HG03045 (cell line): ENCODE results near the gene DFFB.

Source experiments
- ATAC-seq: cut with Tn5 transposase; IDR thresholded peaks from one replicate; pipeline ENCODE4 v1.9.1; 2021; ENCODE audit warnings: mild to moderate bottlenecking, moderate library complexity; ENCODE audit not compliant: unreplicated experiment

Gene DFFB

DNA sequence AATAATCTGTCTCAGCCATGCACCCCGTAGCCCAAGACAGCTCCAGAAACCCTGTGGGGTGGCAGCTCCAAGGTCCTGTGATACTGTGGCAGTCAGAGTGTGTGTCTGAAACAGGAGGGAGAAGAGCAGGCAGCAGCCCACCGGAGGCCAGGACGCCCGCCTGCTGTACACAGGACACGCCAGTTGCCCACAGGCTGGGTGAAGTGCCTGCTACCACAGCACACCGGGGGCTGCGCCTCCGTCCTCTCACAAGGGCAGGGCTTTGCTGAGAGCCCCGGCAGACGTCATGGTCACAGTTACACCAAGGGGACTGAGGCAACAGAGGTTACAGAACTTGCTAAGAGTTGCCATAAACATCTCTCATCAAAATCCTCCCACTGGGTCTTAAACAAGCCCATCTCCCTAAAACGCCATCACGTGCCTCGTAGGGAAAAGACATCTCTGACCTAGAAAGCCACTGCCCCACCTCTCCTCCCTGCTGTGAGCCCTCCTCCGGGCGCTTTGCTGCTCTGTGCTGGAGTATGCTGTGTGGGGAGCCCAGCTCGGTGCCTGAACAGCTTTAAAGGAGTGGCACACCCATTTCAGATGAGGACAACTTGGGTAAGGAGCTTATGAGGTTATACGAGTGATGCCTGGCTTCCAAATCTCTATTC lies 37.5 kb downstream of the DFFB start:
- no peak for ATAC-seq

DNA sequence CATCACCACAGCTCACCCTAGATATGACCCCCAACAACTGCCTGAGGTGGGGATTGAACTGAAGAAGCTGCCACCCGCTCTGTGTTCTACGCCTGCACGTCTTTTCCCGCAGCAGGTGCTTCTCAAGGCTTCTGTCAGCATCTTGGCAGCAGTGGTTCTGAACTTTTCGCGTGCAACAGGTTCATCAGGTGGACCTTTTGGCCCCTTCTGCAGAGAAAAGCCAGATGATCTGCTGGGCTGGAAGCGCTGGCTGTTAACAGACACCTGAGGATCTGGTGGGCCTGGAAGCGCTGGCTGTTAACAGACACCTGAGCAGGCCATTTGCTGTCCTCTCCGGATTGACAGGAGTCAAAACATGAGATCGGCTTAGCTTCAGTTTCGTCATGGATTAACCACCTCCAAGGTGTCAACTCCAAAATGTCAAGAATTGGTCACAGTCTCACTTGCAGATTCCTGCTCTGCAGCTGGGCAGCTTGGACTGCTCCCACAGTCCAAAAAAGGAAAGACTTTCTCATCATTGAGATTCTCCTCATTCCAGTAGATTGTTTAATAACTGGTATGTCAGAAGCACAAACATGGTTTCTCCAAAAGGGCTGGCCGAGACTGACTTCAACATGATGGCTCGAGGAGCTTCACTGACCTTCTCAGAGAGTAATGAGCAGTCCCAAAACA lies 38.1 kb downstream of the DFFB start:
- no peak for ATAC-seq

DNA sequence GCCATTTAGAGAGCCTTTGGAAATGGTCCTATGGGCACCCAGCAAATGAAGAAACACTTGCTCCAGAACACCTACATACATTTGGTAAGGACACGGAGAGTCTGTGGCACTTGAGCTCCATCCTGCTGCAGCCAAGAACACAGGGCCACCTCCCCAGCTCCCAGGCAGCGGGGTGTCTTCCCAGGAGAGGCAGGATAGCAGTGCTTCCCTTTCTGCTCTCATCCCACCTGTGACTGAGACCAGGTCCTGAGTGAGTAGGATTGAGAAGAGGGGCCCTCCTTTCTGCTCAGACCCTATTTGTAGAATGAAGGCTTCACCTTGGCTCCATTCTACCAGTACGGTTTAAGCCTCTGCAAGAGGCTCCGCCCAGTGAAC lies 38.7 kb downstream of the DFFB start:
- ATAC-seq: no peak

DNA sequence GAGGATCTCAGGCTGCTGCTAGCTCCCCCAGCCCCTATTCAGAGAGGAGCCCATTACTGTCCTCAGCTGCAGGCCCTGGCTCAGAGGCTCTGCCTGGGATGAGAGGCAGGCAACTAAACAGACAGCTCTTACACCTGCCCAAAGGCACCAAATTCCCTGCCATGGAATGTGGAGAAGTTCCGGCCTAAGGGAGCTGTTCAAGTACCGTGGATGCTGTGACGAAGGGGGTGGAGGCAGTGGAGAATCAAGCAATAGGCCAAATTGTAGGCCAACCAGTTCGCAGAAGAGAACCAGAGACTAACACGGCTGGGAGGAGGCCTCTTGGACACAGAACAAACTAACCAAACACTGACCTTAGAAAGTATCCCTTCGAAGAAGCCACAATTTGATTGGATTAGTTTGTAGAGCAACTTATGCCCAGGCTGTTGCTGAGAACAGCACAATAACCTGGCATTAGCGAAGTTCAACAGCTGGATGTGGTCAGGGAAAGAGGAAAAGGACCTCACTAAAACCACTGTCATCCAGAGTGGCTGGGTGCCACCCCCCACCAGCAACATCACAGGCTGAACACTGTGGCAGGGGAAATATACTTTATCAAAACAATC lies 39.2 kb downstream of the DFFB start:
- no peak for ATAC-seq

DNA sequence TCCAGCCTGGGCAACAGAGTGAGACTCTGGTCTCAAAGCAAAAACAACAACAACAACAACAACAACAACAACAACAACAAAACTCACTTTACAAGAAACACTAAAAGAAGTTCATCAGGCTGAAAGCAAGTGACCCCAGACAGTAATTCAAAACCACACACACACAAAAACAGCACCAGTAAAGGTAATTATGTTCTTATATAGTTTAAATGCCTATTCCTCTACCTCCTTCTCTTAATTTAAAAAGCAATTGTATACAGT lies 41.1 kb downstream of the DFFB start:
- ATAC-seq: no peak

DNA sequence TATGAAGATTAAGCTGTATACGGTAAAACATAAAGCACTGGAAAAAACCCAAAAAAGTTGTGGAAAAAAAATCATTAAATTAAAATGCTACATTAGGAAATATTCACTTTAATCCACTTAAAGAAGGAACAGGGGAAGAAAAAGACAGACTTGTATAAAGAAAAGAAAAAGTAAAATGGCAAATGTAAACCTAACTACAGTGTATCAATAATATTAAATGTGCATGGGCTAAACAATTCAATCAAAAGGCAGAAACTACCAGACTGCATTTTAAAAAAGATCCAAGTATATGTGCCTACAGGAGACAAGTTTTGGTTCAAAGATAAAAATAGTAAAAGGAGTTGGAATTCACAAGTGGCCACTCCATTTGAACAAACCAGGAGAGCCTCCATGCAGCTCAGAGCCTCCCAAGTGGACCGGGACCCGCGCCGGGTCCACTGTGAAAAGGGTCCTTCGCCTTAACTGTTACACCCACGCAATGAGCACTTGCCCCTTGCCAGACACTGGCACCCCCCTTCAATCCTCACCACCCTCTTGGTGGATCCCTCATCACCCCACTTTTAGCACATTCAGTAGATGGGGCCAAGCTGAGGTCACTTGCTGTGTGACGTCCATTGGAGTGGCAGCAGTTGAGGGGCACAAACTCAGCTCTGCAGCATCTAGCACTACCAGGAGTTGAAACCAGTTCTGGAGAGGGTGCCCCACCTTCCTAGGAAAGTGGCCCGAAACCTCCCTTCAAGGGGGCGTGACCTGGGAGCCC lies 41.9 kb downstream of the DFFB start:
- ATAC-seq: no peak

DNA sequence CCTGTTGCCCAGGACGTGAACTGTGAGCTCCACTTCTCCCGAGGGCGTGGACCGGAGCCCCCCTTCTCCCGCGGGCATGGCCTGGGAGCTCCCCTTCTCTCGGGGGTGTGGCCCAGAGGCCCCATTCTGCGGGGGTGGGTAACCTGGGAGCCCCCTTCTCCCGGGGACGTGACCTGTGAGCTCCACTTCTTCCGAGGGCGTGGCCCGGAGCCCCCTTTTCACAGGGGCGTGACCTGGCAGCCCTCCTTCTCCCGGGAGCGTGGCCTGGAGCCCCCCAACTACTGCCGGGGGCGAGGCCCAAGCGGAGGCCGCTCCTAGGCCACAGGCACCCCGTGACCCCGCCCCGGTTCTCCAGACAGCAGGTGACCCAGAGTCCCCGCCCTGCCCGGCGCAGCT lies 42.5 kb downstream of the DFFB start:
- peak; percentile 1 for ATAC-seq

DNA sequence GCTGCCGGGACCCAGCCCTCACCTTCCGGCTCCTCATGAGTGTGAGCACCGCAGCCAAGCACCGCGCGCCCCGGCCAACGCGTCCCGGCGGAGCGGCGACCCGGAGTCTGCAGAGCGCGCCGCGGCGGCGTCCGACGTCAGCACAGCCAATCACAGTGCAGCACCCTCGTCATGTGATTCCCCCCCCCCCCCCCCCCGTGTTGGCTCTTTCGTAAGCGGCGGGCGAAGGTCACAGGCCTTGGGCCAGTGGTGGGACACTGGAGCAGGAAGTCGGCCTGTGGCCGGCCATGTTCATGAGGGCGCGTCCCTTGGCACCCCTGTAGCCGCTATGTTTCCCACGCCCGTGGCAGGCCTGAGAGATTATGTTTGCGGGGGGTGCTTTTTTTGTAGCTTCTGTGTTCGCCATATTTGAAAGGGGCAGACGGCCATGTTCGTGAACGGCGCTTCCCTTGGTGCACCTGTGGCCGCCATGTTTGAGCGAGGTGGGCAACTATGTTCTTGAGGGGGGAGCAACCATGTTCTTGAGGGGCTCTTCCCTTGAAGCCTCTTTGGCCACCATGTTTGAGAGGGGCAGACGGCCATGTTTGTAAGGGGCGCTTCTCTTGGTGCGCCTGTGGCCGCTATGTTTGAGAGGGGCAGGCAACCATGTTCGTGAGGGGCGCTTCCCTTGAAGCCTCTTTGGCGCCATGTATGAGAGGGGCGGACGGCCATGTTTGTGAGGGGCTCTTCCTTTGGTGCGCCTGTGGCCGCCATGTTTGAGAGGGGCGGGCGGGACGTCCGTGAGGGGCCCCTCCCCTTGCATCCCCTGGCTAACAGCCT lies 43.1 kb downstream of the DFFB start, which contains the start of gene C1orf174:
C1orf174 (minus strand) TSS at position 123 of the 819 bp plus-strand sequence; CDS start at position 37, 86 bp downstream.
- ATAC-seq: peak; percentile 72

DNA sequence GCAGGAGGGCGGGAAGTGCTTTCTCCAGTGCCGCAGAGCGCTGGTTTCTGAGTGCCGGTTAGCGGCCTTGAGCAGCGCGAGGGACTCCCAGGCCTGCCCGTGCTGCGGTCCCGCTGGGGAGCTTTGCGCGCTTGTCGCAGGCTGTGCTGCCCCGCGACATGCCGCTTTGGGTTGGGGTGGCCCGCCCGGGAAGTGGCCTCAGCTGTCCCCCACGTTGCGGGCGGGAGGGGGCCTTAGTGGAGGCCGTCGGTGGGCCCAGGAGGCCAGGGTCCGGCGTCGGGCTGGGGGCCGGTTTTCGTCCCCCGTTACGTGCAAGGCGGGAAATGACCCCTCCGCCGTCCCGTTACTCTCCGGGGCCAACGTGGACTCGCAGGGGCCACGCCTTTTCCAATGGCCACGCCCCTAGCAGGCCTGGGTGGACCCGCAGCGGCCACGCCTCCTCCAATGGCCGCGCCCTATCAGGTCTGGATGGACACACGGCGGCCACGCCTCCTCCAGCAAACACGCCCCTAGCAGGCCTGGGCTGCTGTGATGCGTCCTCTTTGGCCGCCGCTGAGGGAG lies 43.8 kb downstream of the DFFB start:
- ATAC-seq: peak; percentile 62

DNA sequence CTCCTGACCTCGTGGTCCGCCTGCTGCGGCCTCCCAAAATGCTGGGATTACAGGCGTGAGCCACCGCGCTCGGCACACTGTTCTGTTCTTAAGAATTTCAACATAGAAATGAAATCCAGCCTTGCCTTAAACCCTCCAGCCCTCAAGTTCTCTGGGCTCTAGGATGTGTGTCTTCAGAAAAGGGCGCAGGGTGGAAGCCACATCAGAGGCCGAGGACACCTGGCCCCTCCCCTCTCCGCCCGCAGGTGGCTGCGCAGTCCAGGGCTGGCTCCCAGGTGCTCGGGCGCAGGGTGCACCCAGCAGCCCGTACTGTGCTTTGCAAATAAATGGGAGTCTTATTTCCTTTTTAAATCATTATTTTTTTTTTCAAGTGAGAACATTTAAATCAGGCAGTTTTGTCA lies 44.8 kb downstream of the DFFB start:
- no peak for ATAC-seq

DNA sequence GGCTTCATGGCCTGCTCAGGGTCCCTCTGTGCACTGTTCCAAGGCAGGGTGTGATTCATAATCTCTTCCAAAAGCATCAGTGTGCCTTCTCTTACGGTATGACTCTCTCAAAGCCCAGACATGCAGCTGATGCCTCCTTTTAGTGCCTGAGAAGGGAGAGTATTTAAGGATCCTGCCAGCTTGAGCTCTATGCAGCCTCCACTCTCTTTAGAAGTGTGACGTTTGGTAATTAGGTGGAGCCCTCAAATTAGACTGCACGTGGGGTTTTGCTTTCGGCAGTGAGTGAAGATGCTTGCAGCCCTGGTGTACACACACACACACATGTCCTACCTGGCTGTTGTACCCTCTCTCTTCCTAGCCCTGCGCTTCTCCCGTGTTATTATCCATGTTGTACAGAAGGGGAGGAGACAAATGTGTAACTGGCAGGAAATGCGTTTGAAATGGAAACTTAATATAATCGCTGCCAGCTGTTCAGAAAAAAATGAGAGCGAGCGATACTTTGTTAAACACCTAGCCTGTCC lies 45.4 kb downstream of the DFFB start:
- no peak for ATAC-seq

DNA sequence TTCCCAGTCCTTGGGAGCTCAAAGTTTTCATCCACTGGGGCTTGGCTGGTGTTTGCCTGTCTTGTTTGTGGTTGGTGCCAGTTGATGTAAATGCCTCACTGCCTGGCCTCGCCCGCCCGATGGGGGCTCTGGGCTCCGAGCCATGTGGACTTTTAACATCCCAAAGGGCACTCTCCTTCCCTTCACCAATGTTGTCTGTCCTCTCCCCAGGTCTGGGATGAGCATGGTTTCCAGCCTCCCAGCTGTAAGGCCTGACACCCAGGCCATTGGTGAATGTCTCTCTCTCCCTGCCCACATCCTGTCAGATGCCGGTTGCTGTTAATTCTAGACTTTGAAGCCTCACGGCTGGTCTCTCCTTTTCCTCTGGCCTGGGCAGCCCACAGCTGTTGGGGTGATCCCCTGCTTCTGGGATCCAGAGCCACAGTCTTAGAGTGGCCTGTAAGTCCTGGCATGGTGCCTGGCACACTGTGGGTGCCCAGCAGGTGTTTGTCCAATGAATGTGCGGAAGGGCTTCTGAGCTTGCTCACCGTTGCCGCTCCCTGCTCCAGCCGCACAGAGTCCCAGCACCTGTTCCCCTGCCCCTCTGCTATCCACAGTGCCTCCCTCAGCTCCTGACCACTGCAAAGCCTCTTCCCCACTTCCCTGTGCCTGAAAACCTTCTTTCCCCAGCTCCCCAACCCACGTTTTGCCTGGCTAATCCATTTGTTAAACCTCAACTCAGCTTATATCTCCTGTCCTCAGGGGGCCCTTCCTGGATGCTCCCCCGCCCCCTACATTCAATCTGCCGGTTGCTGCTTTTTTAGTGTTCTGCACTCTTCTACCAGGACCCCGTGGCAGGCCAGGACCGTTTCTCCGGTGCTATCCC lies 46.1 kb downstream of the DFFB start:
- no peak for ATAC-seq

DNA sequence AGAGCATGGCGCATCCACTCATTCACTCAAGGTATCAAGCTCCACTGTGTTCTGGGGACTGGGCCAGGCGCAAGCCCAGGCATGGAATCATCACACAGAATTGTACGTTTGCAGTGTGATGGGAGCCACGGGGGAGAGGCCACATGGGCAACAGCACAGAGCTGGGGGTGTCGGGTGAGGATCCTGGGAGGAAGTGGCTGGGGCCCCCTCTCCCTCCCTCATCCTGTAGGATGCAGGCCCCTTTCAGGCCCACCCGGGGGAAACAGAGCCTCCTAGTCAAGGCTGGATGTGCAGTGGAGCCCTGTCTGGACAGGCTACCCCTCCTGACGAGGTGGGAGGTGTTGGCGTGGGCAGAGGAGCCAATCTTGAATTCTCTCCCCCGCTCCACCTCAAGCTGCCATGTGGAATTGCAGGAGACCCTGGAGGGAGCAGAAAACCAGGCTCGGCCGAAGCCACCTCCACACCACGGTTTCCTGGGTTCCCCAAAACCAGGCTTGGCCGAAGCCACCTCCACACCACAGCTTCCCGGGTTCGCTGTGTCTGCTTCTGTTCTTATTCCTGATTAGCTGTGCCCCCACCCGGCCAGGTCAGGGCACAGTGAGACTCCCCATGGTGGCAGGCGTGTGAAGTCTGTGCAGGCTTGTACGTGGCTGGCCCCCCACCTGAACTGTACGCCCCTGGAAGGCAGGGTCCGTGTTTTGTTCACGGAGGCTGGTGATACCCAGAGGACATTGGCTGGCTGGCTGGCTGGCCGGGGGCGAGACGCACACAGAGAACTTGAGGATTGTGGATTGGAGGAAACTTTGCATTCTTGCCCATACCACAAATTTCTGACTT lies 46.9 kb downstream of the DFFB start:
- no peak for ATAC-seq

DNA sequence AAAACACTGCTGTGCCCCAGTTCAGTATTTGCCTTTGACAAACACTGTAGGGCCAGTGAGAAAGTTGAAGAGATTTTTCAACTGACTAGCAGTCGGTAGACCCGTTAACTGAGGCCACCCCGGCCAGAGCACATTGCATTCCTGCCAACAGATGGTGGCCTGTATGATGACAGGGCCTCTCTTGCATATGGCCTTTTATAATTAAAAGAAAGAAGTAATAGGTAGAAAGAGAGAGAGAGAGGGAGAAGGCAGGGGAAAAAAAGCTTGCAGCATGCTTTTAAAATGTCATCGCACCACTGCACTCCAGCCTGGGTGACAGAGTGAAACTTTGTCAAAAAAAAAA lies 47.5 kb downstream of the DFFB start:
- no peak for ATAC-seq

DNA sequence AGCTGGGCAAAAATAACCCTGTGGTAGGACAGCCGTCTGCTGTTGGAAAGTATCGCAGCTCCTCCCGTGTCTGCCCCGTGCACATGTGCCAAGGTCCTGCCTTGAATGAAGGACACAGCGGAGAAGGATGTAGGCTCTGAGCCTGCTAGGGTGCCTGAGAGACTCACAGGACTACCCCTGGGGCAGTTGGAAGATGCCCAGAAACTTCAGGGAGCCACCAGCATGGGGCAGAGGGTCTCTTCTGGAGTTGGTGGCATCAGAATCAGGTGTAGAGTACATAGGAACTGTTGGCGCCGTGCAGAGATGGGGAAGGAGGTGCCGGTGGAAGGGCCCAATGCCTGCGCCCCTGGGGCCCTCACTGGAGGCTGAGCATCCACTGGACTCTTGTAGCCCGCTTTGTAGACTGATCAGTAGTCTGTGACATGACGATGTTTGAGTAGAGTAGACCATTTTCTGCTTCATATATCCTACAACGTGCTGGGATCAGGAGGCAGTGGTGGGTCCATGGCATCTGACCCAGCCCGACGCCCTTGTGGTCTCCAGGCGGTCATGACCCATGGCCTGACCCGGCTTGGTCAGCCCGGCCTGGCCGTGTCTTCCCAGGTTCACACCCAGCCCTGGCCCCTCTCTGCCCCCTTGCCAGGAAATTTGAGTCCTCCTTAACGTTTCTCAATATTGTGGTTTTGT lies 48.1 kb downstream of the DFFB start:
- no peak for ATAC-seq

DNA sequence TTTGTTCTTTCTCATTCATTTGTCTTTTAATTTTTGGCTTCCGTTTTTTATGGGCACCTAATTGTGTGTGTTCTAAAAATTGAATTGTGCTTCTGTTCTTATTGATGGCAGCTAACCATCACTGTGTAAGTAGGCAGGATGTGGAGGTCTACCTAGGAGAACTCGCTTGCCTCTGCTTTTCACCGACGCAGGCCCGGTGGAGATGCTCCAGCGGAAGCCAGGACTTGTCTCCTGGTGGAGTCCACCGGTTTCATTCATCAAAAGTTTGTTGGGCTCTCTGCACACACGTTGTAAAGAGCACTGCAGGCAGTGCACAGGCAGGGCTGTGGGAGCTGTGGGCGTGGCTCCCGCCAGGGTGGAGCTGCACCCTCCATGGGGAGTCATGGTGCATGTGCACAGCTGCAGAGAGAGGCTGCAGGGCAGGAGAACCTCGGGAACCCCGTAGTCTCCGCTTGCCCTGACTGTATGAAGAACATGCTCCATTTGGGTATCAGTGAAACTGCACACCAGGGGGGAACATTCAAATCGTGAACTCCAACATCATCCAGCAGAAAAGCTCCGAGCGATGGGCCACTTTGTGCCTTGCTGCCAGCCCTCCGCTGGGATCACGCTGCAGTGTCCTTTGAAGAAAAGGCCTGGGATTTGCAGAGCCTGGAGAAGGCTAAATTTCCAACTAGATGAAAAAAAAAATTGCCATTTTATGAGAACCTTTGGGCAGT lies 48.8 kb downstream of the DFFB start:
- ATAC-seq: no peak

DNA sequence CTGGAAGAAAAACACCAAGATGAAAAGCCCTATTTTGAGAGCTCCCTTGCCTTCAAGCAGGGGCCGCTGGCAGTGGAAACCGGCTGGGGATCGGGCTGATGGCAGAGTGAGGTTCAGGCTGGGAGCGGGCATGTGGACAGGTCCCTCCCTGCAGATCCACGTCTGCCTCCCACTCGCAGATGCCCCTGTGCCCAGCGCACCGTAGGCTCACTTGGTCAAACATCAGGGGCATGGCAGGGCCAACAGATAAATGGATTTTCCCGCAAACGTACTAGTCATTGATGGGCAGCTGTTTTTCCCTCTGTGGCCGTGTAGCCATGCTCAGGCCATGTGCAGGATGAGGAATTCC lies 49.4 kb downstream of the DFFB start:
- no peak for ATAC-seq
